ENCODE measurements around the gene PIK3AP1.

DNA sequence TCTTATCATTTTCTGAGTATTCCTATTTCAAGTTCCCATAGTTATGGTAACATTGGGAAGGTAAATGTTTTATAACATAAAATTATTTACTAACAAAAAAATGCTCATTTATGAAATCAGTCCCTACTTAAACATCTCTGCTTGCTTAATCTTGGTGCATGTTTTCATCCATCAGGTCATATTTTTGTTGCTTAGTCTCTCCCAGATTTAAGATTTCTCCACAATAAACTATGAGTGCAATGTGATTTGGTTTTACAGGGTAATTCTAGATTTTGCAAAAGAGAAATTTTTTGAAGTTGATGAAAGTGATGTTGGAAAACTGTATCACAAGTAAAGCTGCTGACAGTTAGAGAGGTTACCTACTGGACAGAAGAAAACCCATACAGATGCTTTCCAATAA is 28.6 kb downstream of the PIK3AP1 start:
- TF ChIP-seq, protein P1, sequence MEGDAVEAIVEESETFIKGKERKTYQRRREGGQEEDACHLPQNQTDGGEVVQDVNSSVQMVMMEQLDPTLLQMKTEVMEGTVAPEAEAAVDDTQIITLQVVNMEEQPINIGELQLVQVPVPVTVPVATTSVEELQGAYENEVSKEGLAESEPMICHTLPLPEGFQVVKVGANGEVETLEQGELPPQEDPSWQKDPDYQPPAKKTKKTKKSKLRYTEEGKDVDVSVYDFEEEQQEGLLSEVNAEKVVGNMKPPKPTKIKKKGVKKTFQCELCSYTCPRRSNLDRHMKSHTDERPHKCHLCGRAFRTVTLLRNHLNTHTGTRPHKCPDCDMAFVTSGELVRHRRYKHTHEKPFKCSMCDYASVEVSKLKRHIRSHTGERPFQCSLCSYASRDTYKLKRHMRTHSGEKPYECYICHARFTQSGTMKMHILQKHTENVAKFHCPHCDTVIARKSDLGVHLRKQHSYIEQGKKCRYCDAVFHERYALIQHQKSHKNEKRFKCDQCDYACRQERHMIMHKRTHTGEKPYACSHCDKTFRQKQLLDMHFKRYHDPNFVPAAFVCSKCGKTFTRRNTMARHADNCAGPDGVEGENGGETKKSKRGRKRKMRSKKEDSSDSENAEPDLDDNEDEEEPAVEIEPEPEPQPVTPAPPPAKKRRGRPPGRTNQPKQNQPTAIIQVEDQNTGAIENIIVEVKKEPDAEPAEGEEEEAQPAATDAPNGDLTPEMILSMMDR (IDR thresholded peaks at IDR 0.05; ENCODE audit: low read length): no peak
- no peak for TF ChIP-seq EZH2 (IDR thresholded peaks at IDR 0.05; ENCODE audit: borderline replicate concordance, low read length)
